ENCODE data around the gene TAL1. TPM values are rescaled to one million over a fixed set of nuclear protein-coding genes. Genes with fewer than 3 reads are reported as not detected.

Gene TAL1
- total and polyA plus RNA-seq, 2 of the 13 experiments (the other 11 are each of a cell fraction or from before 2014, with no cell fraction given) = 0.05 TPM; not detected in 1

DNA sequence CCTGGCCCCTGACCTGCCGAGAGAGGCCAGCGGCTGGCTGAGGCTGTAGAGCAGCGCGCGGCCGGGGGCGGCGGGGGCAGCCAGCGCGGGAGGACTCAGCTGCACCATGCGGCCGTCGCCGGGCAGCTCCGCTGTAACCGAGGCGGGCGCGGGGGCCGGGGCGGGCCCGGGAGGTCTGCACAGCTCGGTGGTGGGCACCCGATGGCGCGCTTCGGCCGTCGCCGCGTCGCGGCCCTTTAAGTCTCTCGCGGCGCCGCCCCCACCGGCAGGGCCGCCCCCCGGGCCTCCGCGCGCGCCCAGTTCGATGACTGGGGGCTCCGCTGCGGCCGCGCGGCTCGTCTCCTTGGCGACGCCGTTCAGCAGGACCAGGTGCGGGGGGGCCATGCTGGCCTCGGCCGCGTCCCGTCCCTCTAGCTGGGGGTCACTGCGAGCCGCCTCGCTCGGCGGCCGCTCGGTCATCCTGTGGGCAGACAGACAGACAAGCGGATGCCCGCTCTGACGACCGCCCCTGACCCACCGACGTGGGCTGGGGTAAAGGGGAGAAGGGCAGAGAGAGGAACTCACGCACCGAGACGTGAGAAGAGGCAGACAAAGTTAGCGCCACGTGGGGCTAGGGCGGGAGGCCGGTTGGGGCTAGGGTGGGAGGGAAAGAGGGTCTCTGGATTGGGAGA is 6.5 kb downstream of the TAL1 start (continued):
- TF ChIP-seq ZNF775 (CRISPR knock-in tag; IDR thresholded peaks at IDR 0.05; ENCODE audit: borderline replicate concordance) (no peak), RAD21 (CRISPR knock-in tag; IDR thresholded peaks at IDR 0.05) (0 out of 2 replicates have a peak, but pooled peaks have one; percentile 18), ZSCAN29 (CRISPR knock-in tag; conservative IDR thresholded peaks at IDR 0.05) (no peak), ARNT (IDR thresholded peaks at IDR 0.05) (no peak), ZNF749 (CRISPR knock-in tag; IDR thresholded peaks at IDR 0.05; ENCODE audit: borderline replicate concordance) (no peak), ZFY (CRISPR knock-in tag; IDR thresholded peaks at IDR 0.05) (peak; percentile 27; the same call in 1 of the 2 replicates), ZNF510 (CRISPR knock-in tag; IDR thresholded peaks at IDR 0.05; ENCODE audit: low read depth) (no peak), ONECUT2 (CRISPR knock-in tag; IDR thresholded peaks at IDR 0.05) (no peak), ZNF629 (CRISPR knock-in tag; conservative IDR thresholded peaks at IDR 0.05) (no peak), ZNF703 (CRISPR knock-in tag; IDR thresholded peaks at IDR 0.05; ENCODE audit: borderline replicate concordance) (no peak), PHF8 (CRISPR knock-in tag; IDR thresholded peaks at IDR 0.05) (0 out of 2 replicates have a peak, but pooled peaks have one; percentile 4), ZNF232 (CRISPR knock-in tag; IDR thresholded peaks at IDR 0.05; ENCODE audit: borderline replicate concordance) (no peak), ZNF263 (CRISPR knock-in tag; IDR thresholded peaks at IDR 0.05) (0 out of 2 replicates have a peak, but pooled peaks have one; percentile 40), HDAC6 (IDR thresholded peaks at IDR 0.05; ENCODE audit: low read depth, low read length) (no peak), CBX5 (CRISPR knock-in tag; IDR thresholded peaks at IDR 0.05; ENCODE audit: borderline replicate concordance) (no peak), SSRP1 (CRISPR knock-in tag; IDR thresholded peaks at IDR 0.05) (no peak), PHB2 (IDR thresholded peaks at IDR 0.05; ENCODE audit: partially characterized antibody) (no peak), ZNF569 (CRISPR knock-in tag; IDR thresholded peaks at IDR 0.05; ENCODE audit: borderline replicate concordance) (no peak), MTF1 (CRISPR knock-in tag; IDR thresholded peaks at IDR 0.05) (no peak), RARA (CRISPR knock-in tag; IDR thresholded peaks at IDR 0.05) (no peak), SMARCE1 (IDR thresholded peaks at IDR 0.05; ENCODE audit: borderline replicate concordance) (no peak), HOXA3 (CRISPR knock-in tag; IDR thresholded peaks at IDR 0.05) (peak; percentile 21; the same call in 1 of the 2 replicates)
- TF ChIP-seq, protein P1, sequence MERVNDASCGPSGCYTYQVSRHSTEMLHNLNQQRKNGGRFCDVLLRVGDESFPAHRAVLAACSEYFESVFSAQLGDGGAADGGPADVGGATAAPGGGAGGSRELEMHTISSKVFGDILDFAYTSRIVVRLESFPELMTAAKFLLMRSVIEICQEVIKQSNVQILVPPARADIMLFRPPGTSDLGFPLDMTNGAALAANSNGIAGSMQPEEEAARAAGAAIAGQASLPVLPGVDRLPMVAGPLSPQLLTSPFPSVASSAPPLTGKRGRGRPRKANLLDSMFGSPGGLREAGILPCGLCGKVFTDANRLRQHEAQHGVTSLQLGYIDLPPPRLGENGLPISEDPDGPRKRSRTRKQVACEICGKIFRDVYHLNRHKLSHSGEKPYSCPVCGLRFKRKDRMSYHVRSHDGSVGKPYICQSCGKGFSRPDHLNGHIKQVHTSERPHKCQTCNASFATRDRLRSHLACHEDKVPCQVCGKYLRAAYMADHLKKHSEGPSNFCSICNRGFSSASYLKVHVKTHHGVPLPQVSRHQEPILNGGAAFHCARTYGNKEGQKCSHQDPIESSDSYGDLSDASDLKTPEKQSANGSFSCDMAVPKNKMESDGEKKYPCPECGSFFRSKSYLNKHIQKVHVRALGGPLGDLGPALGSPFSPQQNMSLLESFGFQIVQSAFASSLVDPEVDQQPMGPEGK (CRISPR knock-in tag; IDR thresholded peaks at IDR 0.05) = peak; percentile 51; the same call in 1 of the 2 replicates
- TF ChIP-seq, protein P2, sequence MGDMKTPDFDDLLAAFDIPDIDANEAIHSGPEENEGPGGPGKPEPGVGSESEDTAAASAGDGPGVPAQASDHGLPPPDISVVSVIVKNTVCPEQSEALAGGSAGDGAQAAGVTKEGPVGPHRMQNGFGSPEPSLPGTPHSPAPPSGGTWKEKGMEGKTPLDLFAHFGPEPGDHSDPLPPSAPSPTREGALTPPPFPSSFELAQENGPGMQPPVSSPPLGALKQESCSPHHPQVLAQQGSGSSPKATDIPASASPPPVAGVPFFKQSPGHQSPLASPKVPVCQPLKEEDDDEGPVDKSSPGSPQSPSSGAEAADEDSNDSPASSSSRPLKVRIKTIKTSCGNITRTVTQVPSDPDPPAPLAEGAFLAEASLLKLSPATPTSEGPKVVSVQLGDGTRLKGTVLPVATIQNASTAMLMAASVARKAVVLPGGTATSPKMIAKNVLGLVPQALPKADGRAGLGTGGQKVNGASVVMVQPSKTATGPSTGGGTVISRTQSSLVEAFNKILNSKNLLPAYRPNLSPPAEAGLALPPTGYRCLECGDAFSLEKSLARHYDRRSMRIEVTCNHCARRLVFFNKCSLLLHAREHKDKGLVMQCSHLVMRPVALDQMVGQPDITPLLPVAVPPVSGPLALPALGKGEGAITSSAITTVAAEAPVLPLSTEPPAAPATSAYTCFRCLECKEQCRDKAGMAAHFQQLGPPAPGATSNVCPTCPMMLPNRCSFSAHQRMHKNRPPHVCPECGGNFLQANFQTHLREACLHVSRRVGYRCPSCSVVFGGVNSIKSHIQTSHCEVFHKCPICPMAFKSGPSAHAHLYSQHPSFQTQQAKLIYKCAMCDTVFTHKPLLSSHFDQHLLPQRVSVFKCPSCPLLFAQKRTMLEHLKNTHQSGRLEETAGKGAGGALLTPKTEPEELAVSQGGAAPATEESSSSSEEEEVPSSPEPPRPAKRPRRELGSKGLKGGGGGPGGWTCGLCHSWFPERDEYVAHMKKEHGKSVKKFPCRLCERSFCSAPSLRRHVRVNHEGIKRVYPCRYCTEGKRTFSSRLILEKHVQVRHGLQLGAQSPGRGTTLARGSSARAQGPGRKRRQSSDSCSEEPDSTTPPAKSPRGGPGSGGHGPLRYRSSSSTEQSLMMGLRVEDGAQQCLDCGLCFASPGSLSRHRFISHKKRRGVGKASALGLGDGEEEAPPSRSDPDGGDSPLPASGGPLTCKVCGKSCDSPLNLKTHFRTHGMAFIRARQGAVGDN (CRISPR knock-in tag; IDR thresholded peaks at IDR 0.05) = peak; percentile 62
- TF ChIP-seq, protein P3, sequence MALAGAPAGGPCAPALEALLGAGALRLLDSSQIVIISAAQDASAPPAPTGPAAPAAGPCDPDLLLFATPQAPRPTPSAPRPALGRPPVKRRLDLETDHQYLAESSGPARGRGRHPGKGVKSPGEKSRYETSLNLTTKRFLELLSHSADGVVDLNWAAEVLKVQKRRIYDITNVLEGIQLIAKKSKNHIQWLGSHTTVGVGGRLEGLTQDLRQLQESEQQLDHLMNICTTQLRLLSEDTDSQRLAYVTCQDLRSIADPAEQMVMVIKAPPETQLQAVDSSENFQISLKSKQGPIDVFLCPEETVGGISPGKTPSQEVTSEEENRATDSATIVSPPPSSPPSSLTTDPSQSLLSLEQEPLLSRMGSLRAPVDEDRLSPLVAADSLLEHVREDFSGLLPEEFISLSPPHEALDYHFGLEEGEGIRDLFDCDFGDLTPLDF (CRISPR knock-in tag; IDR thresholded peaks at IDR 0.05) = no peak
